GM12874 (cell line): ENCODE data around the gene USP14.

Source experiments
- TF ChIP-seq, protein P1 (sequence below): IDR thresholded peaks from 2 replicates; pipeline ENCODE4 v1.5.1; 2011; ENCODE audit warnings: low read depth, mild to moderate bottlenecking, control low read depth, low read length, moderate library complexity; ENCODE audit not compliant: insufficient read depth

Gene USP14

DNA sequence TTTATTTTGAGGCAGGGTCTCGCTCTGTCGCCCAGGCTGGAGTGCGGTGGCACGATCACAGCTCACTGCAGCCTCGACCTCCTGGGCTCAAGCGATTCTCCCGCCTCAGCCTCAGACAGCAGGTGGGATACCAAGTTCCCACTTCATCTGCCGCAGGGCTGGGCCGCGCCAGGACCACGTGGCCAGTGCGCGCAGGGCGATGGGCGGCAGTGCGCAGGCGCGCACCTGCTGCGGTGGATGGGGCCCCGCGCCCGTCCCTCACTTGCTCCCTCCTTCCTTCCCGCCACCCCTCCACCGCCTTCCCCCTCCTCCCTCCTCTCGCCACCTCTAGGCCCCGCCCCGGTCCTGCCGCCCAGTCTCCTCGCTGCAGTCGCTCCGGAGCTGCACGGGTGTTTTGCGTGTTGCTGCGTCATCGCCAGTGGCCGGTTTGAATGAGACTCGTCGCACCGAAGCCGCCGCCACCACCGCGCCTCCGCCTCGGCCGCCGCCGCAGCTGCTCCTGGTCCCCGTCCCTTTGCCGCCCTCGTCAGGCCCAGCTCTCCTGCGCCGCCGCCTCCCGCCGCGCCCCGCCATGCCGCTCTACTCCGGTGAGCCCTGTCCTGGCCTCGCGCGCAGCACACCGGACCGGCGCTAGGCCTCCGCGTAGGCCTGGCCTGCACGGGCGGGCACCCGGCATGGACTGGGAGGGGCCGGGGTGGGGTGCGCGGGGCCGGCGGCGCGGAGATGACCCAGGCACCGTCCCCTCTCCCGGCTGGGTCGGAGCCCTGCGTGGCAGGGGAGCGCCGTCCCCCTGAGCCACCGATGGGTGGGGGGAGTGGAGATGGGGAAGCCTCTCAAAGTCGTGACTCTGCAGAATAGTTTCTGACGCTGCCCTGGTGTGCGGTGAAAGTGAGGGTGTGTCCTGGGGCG lies at the start of gene USP14:
TSS of gene USP14 (plus strand) at position 430 of the 909 bp plus-strand sequence. CDS start at position 572, 142 bp downstream.
- TF ChIP-seq, protein P1, sequence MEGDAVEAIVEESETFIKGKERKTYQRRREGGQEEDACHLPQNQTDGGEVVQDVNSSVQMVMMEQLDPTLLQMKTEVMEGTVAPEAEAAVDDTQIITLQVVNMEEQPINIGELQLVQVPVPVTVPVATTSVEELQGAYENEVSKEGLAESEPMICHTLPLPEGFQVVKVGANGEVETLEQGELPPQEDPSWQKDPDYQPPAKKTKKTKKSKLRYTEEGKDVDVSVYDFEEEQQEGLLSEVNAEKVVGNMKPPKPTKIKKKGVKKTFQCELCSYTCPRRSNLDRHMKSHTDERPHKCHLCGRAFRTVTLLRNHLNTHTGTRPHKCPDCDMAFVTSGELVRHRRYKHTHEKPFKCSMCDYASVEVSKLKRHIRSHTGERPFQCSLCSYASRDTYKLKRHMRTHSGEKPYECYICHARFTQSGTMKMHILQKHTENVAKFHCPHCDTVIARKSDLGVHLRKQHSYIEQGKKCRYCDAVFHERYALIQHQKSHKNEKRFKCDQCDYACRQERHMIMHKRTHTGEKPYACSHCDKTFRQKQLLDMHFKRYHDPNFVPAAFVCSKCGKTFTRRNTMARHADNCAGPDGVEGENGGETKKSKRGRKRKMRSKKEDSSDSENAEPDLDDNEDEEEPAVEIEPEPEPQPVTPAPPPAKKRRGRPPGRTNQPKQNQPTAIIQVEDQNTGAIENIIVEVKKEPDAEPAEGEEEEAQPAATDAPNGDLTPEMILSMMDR, result no peak

DNA sequence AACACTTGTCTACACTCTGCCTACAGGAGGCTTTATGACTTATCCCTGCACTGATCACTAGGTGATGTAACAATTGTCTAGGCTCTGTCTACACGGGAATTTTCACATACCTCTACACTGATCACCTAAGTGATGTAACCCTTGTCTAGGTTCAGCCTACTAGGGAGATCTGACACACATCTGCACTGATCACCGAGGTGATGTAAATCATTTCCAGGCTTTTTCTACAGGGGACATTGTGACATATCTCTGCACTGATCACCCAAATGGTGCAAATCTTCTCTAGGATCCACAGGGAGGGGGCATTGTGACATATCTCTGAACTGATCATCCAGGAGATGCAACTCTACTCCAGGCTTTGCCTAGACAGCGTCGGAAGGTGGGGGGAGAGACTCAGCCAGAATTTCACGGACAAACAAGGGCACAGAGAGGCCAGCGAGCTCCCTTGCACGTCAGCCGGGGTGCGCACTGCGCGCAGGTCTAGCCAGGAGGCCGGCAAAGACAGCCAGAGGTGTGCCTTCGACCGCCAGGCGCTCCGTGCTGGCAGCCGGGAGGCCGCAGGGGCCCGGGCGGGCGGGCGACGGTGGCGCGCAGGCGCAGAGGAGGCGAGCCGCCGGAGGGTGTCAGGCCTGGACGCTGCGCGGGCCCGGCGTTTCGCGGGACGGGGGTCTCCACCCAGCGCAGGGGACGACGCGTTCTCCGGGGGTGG lies 46.9 kb upstream of the USP14 start:
- TF ChIP-seq, protein P1, result no peak

DNA sequence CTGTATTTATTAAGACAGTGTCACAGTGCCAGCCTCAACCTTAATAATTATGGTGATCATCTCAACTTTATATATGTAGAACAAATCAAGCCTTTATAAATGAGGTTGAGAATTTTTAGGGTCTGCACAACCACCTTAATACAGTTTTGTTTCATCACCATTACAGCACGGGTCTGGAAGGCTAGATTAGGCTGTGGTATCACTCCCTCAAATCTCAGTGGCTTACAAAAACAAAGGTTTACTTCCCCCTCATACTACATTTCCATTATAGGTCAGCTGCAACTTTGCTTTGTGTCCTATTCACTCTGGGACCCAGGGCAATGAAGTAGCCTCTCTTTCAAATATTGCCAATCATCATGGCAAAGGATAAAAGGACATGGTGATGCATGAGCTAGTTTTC lies 23.3 kb upstream of the USP14 start:
- TF ChIP-seq, protein P1, result no peak

DNA sequence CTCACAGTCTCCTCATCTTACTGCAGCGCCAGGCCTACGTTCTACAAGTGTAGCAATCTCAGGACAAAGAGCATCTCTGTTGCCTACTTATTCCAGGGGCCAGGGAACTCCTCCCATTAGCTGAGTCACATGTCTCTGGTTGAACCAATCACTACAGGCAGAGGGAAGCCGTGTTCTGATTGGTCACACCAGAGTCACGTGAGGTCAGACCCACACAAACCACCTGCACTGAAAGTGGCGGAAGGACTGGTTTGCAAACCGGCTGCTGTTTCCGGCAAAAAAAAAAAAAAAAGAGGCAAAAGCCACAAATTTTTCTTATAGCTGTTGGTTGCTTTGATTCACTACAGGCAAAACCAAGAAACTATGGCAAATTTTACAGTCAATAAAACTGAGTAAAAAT lies 21.9 kb upstream of the USP14 start:
- TF ChIP-seq, protein P1, result no peak

DNA sequence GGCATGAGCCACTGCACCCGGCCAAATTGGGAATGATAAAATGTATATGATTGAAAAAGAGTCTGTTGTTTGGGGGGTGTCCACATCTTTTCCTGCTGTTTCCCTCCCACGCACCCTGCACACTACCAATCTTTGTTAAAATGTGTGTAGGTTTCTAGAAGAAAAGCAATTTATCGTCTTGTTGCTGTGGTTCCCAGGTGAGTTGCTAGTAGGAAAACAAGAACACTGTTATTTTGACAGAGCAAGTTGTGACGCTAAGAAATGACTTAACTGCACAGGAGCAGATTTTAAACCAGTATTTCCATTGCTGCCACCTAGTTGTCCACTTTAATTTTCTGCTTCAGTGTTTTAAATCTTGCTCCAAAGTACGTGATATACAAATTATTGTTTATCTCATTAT lies 21.0 kb upstream of the USP14 start:
- TF ChIP-seq, protein P1, result no peak

DNA sequence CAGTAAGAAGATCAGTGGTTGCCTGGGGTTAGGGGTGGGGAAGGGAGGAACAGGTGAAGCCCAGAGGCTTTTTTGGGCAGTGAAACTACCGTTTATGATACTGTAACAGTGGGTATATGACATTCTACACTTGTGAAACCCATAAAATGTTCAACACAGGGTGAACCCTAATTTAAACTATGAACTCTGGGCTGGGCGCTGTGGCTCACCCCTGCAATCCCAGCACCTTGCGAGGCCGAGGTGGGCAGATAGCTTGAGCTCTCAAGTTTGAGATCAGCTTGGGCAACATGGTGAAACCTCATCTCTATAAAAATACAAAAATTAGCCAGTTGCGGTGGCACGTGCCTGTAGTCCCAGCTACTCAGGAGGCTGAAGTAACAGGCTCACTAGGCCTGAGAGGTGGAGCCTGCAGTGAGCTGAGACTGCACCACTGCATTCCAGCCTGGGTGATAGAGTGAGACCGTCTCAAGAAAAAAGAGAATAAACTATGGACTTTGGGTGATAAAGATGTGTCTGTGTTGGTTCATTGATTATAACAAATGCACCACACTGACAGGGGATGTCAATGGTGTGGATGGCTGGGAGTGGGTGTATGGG lies 17.6 kb upstream of the USP14 start:
- TF ChIP-seq, protein P1, result no peak

DNA sequence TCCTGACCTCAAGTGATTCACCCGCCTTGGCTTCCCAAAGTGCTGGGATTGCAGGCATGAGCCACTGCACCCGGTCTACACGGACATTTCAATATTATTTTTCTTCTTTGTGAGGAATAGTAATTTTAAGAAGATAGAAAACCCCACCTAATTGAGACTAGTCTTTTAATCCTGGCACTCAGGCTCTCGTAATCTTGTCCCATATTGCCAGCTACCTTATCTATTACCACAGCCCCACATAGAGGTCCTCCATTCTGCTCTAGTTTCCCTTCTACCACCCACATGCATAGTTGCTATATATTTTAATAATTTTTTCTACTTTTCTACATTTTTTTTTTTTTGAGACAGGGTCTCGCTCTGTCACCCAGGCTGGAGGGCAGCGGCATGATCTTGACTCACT lies 9.5 kb upstream of the USP14 start:
- TF ChIP-seq, protein P1, result no peak
